Glomerular endothelial cell (primary cell): Measurements from ENCODE around the gene P2RX4. TPM values are rescaled to one million over a fixed set of nuclear protein-coding genes. Genes with fewer than 3 reads are reported as not detected.
"Not testable (repeated sequence)": the region's sequence is repeated elsewhere in the genome, so short reads cannot be mapped to it uniquely, and the experiment has no call there.

ENCODE experiments used
- DNase-seq: peaks from one replicate; pipeline ENCODE4 v3.0.0-alpha.2; 2011; ENCODE audit warnings: low read depth, low spot score; ENCODE audit errors: extremely low read depth
- total RNA-seq: library from RNA; depleted of rRNA; stranded (reverse); fragments of >200 nt; gene quantifications from 2 replicates; pipeline ENCODE4 v1.2.3, GENCODE V29; 2015

The P2RX4 gene
- total RNA-seq, 1 donor from 2014 or later = 204 TPM

- DNase-seq = no peak
Observed at GRCh38 chr12:121219353-121219986, 9.5 kb downstream of the P2RX4 start.

- no peak for DNase-seq
Observed at GRCh38 chr12:121222847-121223246, 12.9 kb downstream of the P2RX4 start.

DNA sequence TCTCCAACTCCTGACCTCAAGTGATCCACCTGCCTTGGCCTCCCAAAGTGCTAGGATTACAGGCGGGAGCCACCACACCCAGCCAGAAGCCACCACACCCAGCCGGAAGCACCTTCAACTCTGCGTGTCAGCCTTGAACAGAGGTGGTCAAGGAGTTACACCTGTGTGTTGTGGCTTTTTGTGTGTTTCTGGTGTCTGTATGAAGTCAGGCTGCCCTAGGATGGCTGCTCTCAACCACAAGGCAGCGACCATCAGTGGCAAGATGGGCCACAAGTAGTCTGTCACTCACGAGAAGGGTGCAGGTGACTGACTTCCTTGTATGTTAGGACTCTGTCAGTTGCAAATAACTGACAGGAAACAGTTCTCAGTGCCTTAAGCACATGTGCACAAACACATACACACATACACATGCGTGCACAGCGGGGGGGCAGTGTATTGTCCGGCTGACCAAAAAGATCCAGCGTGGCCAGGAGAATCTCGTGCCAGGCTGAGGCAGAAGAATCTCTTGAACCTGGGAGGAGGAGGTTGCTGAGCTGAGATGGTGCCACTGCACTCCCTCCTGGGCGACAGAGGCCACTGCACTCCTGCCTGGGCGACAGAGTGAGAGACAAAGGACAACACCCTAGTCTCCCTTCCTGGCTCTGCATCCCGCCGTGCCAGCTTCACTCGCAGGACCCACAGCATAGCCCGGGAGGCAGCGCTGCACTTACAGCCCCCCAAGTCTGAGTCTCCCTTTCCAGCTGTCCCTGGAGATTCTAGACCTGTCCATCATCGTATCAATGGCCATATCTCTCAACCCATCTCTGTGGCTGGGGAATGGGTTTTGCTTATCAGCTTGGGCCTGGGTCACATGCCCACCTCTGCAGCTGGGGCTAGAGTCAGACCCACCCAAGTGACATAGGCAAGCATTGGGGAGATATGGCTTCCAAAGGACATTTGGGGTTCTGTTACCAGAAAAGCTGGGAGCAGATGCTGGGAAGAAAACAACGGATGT, 13.7 kb downstream of the P2RX4 start:
- DNase-seq = no peak

DNA sequence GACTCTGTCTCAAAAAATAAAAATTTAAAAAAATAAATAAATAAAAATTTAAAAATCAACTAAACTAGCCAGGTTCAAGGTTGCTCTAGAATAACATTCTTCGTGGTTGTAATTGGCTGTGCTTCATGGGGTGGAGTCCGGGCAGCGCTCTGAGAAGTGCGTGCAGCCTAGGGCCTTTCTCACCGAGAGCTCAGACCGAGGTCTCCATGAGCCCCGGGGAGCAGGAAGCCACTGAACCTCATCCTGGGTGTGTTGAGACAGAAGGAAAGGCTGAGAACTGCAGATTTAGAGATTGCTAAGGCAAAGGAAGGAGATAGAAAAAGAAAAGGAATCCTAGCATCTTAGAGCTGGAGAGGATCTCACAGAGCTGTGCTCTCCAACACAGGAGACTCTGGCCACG, 14.7 kb downstream of the P2RX4 start:
- no peak for DNase-seq

DNA sequence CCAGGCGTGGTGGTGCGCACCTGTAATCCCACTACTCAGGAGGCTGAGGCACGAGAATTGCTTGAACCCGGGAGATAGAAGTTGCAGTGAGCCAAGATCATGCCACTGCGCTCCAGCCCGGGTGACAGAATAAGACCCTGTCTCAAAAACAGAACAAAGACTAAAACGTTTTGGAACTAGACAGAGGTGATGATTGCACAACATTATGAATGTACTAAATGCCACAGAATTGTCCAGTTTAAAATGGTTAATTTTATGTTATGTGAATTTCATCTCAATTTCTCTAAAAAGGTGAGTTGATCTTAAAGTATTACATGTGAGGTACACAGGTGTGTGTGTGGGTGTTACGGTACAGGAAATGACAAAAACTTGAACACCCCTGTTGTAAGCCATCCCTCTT, 16.5 kb downstream of the P2RX4 start:
- DNase-seq = no peak

GRCh38 chr12:121226871-121227270, 16.9 kb downstream of the P2RX4 start:
- DNase-seq = not testable (repeated sequence)

GRCh38 chr12:121227294-121227693, 17.4 kb downstream of the P2RX4 start:
- no peak for DNase-seq

- no peak for DNase-seq
Observed at GRCh38 chr12:121228919-121229665, 19.2 kb downstream of the P2RX4 start.

DNA sequence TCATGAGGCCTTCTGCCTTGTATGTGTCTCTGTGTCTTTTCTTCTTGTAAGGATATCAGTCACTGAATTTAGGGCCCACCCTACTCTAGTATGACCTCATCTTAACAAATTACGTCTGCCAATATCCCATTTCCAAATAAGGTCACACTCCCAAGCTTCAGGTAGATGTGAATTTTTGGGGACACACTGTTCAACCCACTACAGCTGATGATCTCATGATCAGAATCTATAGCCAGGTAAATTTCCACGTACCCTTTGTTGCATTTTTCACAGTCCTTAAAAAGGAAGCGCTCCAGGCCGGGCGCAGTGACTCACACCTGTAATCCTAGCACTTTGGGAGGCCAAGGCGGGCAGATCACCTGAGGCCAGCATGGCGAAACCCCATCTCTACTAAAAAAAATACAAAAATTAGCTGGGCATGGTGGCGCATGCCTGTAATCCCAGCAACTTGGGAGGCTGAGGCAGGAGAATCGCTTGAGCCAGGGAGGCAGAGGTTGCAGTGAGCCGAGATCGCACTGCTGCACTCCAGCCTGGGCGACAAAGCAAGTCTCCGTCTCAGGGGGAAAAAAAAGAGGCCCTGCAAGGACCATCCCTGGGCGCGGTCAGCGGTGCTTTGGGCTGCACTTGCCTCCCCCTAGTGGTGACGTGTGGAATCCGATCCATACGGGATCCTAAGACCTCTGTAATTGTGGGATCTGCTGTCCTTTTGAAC, 20.1 kb downstream of the P2RX4 start:
- DNase-seq = peak; percentile 41

GRCh38 chr12:121230538-121230907, 20.6 kb downstream of the P2RX4 start:
- no peak for DNase-seq

GRCh38 chr12:121232163-121232562, 22.2 kb downstream of the P2RX4 start:
- no peak for DNase-seq

DNA sequence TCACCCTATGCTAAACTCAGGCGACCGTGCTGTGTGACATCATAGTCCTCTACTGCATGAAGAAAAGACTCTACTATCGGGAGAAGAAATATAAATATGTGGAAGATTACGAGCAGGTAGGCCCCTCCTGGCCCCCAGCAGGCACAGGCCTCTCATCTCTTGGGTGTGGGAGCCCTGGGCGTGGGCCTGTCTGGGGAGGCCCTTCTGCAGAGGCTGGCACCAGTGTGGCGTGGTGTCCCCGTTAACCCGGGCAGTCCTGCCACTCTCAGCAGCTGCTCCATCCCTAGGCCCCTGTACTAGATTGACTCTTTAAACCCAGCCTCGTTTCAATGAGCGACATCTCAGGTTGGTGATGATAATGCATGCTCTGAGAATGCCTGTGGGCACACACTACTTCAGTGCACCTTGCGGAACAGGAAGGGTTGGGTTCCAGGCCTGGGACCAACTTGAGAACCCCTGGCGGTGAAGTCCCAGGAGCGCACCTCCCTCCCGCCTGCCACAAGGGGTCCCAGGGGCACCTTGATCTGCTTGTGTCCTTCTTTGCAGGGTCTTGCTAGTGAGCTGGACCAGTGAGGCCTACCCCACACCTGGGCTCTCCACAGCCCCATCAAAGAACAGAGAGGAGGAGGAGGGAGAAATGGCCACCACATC, 23.2 kb downstream of the P2RX4 start:
- DNase-seq = no peak

DNA sequence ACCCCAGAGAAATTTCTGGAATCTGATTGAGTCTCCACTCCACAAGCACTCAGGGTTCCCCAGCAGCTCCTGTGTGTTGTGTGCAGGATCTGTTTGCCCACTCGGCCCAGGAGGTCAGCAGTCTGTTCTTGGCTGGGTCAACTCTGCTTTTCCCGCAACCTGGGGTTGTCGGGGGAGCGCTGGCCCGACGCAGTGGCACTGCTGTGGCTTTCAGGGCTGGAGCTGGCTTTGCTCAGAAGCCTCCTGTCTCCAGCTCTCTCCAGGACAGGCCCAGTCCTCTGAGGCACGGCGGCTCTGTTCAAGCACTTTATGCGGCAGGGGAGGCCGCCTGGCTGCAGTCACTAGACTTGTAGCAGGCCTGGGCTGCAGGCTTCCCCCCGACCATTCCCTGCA, 23.7 kb downstream of the P2RX4 start:
- no peak for DNase-seq

- no peak for DNase-seq
Observed at GRCh38 chr12:121236776-121237175, 26.8 kb downstream of the P2RX4 start.

DNA sequence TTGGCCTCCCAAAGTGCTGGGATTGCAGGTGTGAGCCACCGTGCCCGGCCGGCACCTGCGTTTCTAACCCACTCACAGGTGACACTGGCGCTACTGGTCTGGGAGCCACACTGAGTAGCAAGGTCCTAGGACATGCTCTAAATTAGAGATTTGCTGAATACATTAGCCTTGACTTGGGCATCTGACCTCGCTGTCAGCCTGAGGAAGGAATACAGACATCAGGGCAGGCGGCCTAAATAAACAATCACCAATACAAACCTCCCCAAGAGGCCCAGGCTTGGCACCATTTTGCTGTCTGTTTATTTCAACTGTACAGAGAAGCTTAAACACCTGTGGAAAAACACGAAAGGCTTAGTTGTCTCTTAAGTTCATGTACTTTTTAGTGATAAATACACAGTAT, 27.5 kb downstream of the P2RX4 start:
- no peak for DNase-seq

GRCh38 chr12:121238086-121238485, 28.2 kb downstream of the P2RX4 start:
- DNase-seq = no peak

DNA sequence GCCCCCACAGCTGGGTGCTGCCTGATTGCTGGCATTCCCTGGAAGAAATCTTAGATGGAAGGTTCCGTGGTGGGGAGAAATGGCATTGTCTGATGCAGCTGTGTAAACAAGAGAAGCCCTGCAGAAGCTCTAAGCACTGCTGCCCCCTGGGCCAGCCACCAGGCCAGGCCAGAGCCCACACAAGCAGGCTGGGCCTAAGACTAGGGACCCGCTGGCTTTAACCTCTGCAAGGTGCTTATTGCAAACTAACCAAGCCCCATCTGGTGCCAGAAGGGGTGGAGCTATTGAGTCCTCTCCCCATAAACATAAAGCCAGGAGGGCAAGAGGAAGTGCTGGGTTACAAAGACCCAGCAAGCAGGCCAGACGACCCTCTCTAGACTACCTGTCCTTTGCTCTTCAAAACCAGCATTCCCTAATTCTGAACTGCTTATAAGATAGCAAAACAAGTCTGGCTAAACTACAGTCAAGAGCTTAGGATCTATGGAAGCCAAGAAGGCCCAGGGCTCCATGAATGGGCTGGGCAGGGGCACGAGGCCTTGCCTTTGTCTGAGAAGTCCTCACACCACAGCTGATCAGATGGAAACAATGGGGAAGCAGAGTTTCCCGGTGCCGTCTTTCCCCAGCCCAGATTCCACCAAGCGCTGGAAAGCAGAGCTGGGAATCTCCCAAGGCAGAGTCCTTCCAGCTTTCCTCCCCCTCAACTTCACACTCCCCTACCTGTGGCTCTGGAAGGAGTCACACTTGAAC, 28.8 kb downstream of the P2RX4 start:
- DNase-seq = no peak

DNA sequence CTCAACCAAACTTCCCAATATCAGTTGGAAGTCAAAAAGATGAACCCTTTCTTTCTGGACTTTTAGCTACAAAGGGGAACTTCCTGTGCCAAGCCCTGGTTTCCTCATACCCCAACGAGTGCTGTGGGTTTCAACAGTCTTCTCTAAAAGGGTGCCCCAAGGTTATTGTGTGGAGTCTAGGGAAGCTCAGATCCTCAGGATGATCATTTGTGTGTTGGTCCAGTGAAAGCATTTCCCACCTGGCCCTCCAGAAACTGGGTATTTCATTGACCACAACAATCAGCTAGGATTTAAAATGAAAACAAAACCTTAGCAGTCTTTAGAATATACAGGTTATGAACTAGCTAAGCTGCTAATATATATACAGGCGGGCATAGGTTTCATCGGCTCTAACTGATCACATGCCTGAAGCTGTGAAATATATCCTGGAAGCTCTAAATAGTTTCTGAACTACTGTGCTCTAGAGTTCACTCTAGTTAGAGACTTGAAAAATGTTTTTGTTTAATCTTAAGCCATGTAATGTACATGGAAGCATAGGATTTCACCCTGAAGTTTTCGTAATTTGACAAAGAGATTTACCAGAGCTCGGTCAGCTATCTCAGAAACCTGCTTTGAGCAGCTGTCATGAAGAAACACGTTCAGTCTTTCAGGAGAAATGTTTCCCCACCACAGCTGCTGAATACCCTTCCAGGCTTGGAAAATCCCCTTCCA, 29.6 kb downstream of the P2RX4 start:
- DNase-seq = no peak

- no peak for DNase-seq
Observed at GRCh38 chr12:121240062-121240420, 30.1 kb downstream of the P2RX4 start.
